Measurements from ENCODE around the gene C12orf60.

DNA sequence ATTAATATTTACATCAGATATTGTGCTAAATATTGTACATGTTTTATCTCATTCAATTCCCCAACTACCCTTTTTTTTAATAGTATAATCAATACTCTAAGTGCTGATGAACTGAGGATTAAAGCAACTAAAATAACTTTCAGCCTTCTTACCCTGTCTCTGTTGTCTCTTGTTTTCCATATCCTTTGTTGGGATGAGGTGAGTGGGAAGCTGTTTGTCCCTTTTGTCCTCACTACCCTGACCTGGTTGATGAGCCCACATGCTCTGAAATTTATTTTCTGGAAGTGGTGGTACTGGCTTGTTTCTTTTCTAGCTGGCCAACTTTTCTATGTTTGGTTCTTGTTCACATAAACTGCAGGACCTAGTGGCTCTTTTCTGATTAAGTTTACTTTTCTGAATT is 49.4 kb downstream of the C12orf60 start:
- TF ChIP-seq, protein P1, sequence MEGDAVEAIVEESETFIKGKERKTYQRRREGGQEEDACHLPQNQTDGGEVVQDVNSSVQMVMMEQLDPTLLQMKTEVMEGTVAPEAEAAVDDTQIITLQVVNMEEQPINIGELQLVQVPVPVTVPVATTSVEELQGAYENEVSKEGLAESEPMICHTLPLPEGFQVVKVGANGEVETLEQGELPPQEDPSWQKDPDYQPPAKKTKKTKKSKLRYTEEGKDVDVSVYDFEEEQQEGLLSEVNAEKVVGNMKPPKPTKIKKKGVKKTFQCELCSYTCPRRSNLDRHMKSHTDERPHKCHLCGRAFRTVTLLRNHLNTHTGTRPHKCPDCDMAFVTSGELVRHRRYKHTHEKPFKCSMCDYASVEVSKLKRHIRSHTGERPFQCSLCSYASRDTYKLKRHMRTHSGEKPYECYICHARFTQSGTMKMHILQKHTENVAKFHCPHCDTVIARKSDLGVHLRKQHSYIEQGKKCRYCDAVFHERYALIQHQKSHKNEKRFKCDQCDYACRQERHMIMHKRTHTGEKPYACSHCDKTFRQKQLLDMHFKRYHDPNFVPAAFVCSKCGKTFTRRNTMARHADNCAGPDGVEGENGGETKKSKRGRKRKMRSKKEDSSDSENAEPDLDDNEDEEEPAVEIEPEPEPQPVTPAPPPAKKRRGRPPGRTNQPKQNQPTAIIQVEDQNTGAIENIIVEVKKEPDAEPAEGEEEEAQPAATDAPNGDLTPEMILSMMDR (IDR thresholded peaks at IDR 0.05; ENCODE audit: borderline replicate concordance, extremely low read depth, low read length, poor library complexity, severe bottlenecking), result no peak
- no peak for TF ChIP-seq EZH2 (IDR thresholded peaks at IDR 0.05; ENCODE audit: borderline replicate concordance, low read depth, low read length, severe bottlenecking)
